ENCODE measurements around the gene EIF4G1.

Gene EIF4G1

DNA sequence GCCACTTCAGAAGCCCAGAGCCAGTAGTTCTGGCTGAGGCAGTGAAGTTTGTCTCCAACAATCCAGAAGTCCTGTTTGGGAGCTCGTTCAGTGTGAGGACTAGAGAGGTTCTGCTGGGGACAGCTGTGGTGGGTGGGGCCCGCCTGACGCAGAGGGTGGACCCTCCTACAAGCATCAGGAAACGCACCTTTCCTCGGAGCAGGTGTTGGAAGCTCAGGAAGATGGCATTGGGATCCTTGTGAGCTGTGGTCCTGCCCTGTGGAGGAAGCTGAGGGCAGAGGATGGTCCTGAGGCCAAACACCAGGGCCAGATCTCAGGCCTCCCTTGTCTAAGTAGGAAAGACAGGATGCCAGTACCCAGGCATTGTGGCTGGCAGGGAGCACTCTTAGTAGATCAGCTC lies 58.5 kb downstream of the EIF4G1 start:
- no peak for DNase-seq

GRCh38 chr3:184373422-184373821 lies 59.0 kb downstream of the EIF4G1 start:
- no peak for DNase-seq

GRCh38 chr3:184375747-184376461 lies 61.5 kb downstream of the EIF4G1 start:
- no peak for DNase-seq

- no peak for DNase-seq
These were observed 63.0 kb downstream of the EIF4G1 start for GRCh38 chr3:184377374-184377773.

DNA sequence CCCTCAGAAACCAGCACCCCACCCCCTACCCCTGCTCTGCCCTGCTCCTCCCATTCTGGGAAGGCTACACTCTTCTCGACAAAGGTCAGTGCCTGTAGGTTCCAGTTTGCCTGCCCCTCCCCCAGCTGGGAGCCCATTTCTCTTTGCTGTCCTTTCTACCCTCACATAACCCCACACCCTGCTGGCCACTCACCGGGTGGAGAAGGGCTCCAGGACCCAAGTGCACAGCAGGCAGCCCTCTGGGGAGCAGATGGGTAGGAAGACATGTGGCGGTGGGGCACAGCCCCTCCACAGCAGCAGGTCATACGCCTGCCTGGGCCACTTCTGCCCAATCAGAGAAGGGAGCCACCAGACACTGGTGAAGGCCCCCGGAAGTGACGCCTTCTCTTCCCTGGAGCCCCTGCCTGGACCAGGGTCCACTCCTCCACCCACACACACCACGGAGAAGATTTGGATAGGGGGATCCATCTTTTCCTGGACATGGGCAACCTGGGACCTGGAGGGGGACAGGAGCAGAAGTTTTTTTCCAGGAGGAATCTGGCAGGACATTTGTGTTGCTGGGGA lies 63.6 kb downstream of the EIF4G1 start, which contains the start of gene THPO:
THPO (minus strand) TSS at position 326 of the 564 bp plus-strand sequence. CDS start 1,948 bp downstream, outside the sequence.
- DNase-seq, result no peak

- DNase-seq, result no peak
These were observed 64.4 kb downstream of the EIF4G1 start for GRCh38 chr3:184378651-184379357.

DNA sequence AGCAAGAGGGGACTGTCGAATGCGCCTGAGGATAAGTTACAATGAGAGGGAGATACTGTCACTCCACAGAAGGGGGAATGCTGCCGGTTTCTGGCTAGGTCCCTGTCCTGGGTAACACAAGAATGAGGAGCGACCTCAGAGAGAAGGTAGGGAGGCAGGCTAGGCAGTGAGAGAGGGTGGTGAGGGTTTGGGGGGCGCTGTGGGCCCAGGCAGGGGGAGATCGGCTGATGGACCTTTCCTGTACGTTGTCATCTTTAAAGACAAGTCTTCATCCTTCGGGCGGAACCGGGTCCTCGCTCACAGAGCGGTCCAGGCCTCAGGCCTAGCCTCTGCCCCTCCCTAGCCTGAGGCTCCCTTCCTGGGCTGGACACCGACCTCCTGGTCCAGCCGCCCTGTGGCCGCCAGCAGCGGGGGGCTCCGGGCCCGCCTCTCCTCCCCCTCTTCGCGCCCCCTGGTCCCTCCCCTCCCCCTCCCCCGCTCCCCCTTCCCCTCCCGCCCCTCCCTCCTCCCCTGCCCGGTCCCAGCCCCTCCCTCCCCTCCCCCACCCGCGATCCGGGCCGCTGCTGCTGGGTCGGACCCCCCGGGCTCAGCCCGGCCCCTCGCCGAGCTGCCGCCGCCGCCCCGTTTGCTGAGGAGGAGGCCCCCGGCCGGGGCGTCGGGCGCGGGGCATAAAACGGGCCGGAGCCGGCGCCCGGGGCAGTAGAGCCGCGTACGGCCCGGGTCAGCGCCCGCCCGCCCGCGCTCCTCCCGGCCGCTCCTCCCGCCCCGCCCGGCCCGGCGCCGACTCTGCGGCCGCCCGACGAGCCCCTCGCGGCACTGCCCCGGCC lies 65.2 kb downstream of the EIF4G1 start, which contains the start of gene CHRD:
CHRD (plus strand) TSS at position 697 of the 827 bp plus-strand sequence. CDS start 265 bp downstream, outside the sequence.
- DNase-seq, result no peak

DNA sequence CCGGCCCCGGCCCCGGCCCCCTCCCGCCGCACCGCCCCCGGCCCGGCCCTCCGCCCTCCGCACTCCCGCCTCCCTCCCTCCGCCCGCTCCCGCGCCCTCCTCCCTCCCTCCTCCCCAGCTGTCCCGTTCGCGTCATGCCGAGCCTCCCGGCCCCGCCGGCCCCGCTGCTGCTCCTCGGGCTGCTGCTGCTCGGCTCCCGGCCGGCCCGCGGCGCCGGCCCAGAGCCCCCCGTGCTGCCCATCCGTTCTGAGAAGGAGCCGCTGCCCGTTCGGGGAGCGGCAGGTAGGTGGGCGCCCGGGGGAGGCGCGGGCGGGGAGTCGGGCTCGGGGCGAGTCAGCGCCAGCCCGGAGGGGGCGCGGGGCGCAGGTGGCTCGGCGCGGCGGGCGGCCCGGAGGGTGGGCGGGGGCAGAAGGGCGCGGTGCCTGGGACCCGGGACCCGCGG lies 65.8 kb downstream of the EIF4G1 start:
- peak; percentile 35 for DNase-seq

GRCh38 chr3:184380627-184381260 lies 66.3 kb downstream of the EIF4G1 start:
- no peak for DNase-seq

- no peak for DNase-seq
These were observed 67.1 kb downstream of the EIF4G1 start for GRCh38 chr3:184381261-184382224.

DNA sequence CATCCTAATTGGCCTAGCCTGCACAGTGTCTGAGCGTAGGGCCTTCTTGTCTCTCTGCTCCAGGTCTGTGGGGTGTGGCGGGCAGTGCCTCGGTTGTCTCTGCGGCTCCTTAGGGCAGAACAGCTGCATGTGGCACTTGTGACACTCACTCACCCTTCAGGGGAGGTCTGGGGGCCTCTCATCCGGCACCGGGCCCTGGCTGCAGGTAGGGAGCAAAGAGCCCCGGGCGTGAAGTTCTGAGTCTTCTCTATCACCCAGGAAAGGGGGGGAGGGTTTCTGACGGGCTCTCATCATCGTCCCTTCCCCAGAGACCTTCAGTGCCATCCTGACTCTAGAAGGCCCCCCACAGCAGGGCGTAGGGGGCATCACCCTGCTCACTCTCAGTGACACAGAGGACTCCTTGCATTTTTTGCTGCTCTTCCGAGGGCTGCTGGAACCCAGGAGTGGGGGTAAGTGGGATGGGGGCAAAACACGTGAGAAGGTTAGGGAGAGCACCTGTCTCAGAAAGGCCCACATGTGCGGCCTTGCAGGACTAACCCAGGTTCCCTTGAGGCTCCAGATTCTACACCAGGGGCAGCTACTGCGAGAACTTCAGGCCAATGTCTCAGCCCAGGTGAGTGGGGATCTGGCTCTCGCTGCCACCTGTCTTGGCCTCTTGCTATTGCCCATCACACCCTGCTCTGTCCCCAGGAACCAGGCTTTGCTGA lies 68.1 kb downstream of the EIF4G1 start:
- no peak for DNase-seq

GRCh38 chr3:184383033-184383740 lies 68.8 kb downstream of the EIF4G1 start:
- no peak for DNase-seq

DNA sequence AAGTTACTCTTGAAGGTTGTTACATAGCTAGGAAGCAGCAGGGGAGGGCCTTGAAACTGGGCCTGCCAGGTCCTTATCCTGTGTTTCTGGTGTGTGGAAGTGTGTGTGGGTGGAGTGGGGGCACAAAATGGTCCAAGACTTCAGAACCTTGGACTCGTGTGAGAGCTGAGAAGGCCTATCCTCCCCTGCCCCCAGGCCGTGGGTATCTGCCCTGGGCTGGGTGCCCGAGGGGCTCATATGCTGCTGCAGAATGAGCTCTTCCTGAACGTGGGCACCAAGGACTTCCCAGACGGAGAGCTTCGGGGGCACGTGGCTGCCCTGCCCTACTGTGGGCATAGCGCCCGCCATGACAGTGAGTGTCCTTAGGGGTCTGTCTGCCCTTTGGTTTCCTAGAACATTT lies 69.9 kb downstream of the EIF4G1 start:
- DNase-seq, result no peak
